Fibroblast of lung (primary cell): ENCODE results near the gene LRRC70. TPM values are rescaled to one million over a fixed set of nuclear protein-coding genes. Genes with fewer than 3 reads are reported as not detected.
"Not testable (repeated sequence)": the region's sequence is repeated elsewhere in the genome, so short reads cannot be mapped to it uniquely, and the experiment has no call there.

Source experiments
- DNase-seq, 2 donors: peaks; one replicate each; pipeline versions ENCODE4 v3.0.0 to v3.0.0-alpha.2; 2010; ENCODE audit warnings: low read depth in 2 of 2
- H2AFZ ChIP-seq: 2 replicates; pipeline ENCODE4 v1.5.1; 2012; ENCODE audit warnings: low read length, control low read depth, inconsistent platforms
- H3K27ac ChIP-seq: 2 replicates; pipeline ENCODE4 v1.5.1; 2011; ENCODE audit warnings: low read length, control low read depth; ENCODE audit not compliant: insufficient read depth
- H3K27me3 ChIP-seq: 2 replicates; pipeline ENCODE4 v1.5.1; 2011; ENCODE audit warnings: mild to moderate bottlenecking, low read length; ENCODE audit not compliant: control insufficient read depth, insufficient read depth
- H3K36me3 ChIP-seq: 2 replicates; pipeline ENCODE4 v1.5.1; 2011; ENCODE audit warnings: low read length; ENCODE audit not compliant: control insufficient read depth, insufficient read depth
- H3K4me1 ChIP-seq: 2 replicates; pipeline ENCODE4 v1.5.1; 2011; ENCODE audit warnings: low read length; ENCODE audit not compliant: control insufficient read depth, insufficient read depth; ENCODE audit errors: extremely low read depth
- H3K4me2 ChIP-seq: 2 replicates; pipeline ENCODE4 v1.5.1; 2011; ENCODE audit warnings: low read length, control low read depth; ENCODE audit not compliant: insufficient read depth; ENCODE audit errors: extremely low read depth
- H3K4me3 ChIP-seq, 4 experiments: fragments of 200-600 bp in 1 of 4; sonication (generic) in 1 of 4; replicated peaks in 1 of 4; 2 replicates each; pipeline ENCODE4 v1.5.1; 2011 to 2016; ENCODE audit warnings: low read length in 4 of 4, low read depth in 3 of 4, mild to moderate bottlenecking in 3 of 4, control low read depth in 2 of 4, inconsistent platforms in 1 of 4, mixed read lengths in 1 of 4; ENCODE audit not compliant: insufficient read depth in 1 of 4; ENCODE audit errors: control extremely low read depth in 1 of 4
- H3K79me2 ChIP-seq: 2 replicates; pipeline ENCODE4 v1.5.1; 2012; ENCODE audit warnings: mild to moderate bottlenecking, low read length, inconsistent platforms; ENCODE audit not compliant: control insufficient read depth, insufficient read depth
- H3K9ac ChIP-seq: 2 replicates; pipeline ENCODE4 v1.5.1; 2011; ENCODE audit warnings: mild to moderate bottlenecking, low read length, control low read depth; ENCODE audit not compliant: insufficient read depth
- H3K9me3 ChIP-seq: 2 replicates; pipeline ENCODE4 v1.5.1; 2012; ENCODE audit warnings: low read depth, low read length; ENCODE audit not compliant: control insufficient read depth, insufficient read depth
- H4K20me1 ChIP-seq: 2 replicates; pipeline ENCODE4 v1.5.1; 2011; ENCODE audit warnings: low read length; ENCODE audit not compliant: control insufficient read depth, insufficient read depth; ENCODE audit errors: extremely low read depth
- CTCF ChIP-seq, 2 donors: IDR thresholded peaks in 1 of 2; conservative IDR thresholded peaks in 1 of 2; 1 replicate in 1 of 2; 2 replicates in 1 of 2; pipeline ENCODE4 v1.5.1; 2011 to 2012; ENCODE audit warnings: low read length in 2 of 2, control low read depth in 1 of 2, inconsistent platforms in 1 of 2, low read depth in 1 of 2, mild to moderate bottlenecking in 1 of 2
- EZH2 ChIP-seq: IDR thresholded peaks from 2 replicates; pipeline ENCODE4 v1.5.1; 2012; ENCODE audit warnings: low read length, control low read depth, mild to moderate bottlenecking; ENCODE audit errors: missing control alignments
- polyA plus RNA-seq, 2 donors: library from polyadenylated mRNA; depleted of rRNA in 1 of 2; stranded (reverse) in 1 of 2; unstranded in 1 of 2; fragments of >200 nt; gene quantifications; 2 replicates each; pipeline ENCODE4 v1.2.1, GENCODE V29; 2011 to 2012; ENCODE audit warnings: missing spikeins in 1 of 2
- total RNA-seq: library from RNA; depleted of rRNA; stranded (reverse); fragments of >200 nt; gene quantifications from 2 replicates; pipeline ENCODE4 v1.2.1, GENCODE V29; 2014

Gene LRRC70
- total and polyA plus RNA-seq, 2 donors (not counting 1 experiment from before 2014, with no cell fraction given), result 0.34 to 1.3 TPM

GRCh38 chr5:62561896-62562295 is 16.7 kb upstream of the LRRC70 start:
- H3K36me3 ChIP-seq, result no peaks in the 10 kb centered on the region
- no peak overlapping the region for H3K4me2 ChIP-seq
- H3K4me1 ChIP-seq, result no peaks in the 10 kb centered on the region
- no peak overlapping the region for H3K4me3 ChIP-seq
- H3K27ac ChIP-seq, result no peak overlapping the region
- TF ChIP-seq CTCF (conservative IDR thresholded peaks at IDR 0.05 in 1 of 2, IDR thresholded peaks at IDR 0.05 in 1 of 2; ENCODE audit: low read depth in 1 of 2, low read length in 2 of 2) (no peak), EZH2 (no peak)
- no peaks in the 10 kb centered on the region for H3K27me3 ChIP-seq
- H3K79me2 ChIP-seq, result no peaks in the 10 kb centered on the region
- no peak overlapping the region for H3K9ac ChIP-seq
- no peak for DNase-seq
- no peaks in the 10 kb centered on the region for H4K20me1 ChIP-seq
- no peak overlapping the region for H2AFZ ChIP-seq
- no peaks in the 10 kb centered on the region for H3K9me3 ChIP-seq

- no peak overlapping the region for H3K27ac ChIP-seq
- no peaks in the 10 kb centered on the region for H3K4me1 ChIP-seq
- no peaks in the 10 kb centered on the region for H3K9me3 ChIP-seq
- H3K4me3 ChIP-seq, result no peak overlapping the region
- no peak overlapping the region for H3K4me2 ChIP-seq
- H4K20me1 ChIP-seq, result no peaks in the 10 kb centered on the region
- DNase-seq, result no peak
- H3K9ac ChIP-seq, result no peak overlapping the region
- H3K27me3 ChIP-seq, result no peaks in the 10 kb centered on the region
- no peaks in the 10 kb centered on the region for H3K79me2 ChIP-seq
- H2AFZ ChIP-seq, result no peak overlapping the region
- H3K36me3 ChIP-seq, result no peaks in the 10 kb centered on the region
- TF ChIP-seq EZH2, result no peak
- no peak for TF ChIP-seq CTCF (conservative IDR thresholded peaks at IDR 0.05 in 1 of 2, IDR thresholded peaks at IDR 0.05 in 1 of 2; ENCODE audit: low read depth in 1 of 2, low read length in 2 of 2)
Measured at GRCh38 chr5:62562867-62563266, 15.8 kb upstream of the LRRC70 start.

- Histone ChIP-seq H3K4me3 (no peak overlapping the region), H3K4me2 (no peak overlapping the region), H3K9me3 (no peaks in the 10 kb centered on the region), H3K27ac (no peak overlapping the region), H3K9ac (no peak overlapping the region), H3K36me3 (no peaks in the 10 kb centered on the region), H4K20me1 (no peaks in the 10 kb centered on the region), H3K4me1 (no peaks in the 10 kb centered on the region), H3K27me3 (no peaks in the 10 kb centered on the region), H2AFZ (no peak overlapping the region), H3K79me2 (no peaks in the 10 kb centered on the region)
- no peak for TF ChIP-seq EZH2
- TF ChIP-seq CTCF (conservative IDR thresholded peaks at IDR 0.05 in 1 of 2, IDR thresholded peaks at IDR 0.05 in 1 of 2; ENCODE audit: low read depth in 1 of 2, low read length in 2 of 2), result no peak
- DNase-seq, result no peak
Measured at GRCh38 chr5:62564101-62564500, 14.5 kb upstream of the LRRC70 start.

- H3K4me2 ChIP-seq, H4K20me1 ChIP-seq, H3K79me2 ChIP-seq, H2AFZ ChIP-seq, H3K9ac ChIP-seq, DNase-seq, H3K4me1 ChIP-seq, H3K36me3 ChIP-seq, H3K4me3 ChIP-seq, H3K9me3 ChIP-seq, H3K27me3 ChIP-seq, H3K27ac ChIP-seq: not testable (repeated sequence)
Measured at GRCh38 chr5:62565740-62566139, 12.9 kb upstream of the LRRC70 start.
